ENCODE results near the gene HOXB13. TPM values are rescaled to one million over a fixed set of nuclear protein-coding genes. Genes with fewer than 3 reads are reported as not detected.

The HOXB13 gene
- total RNA-seq, 2 experiments from 2014 or later: not detected

DNA sequence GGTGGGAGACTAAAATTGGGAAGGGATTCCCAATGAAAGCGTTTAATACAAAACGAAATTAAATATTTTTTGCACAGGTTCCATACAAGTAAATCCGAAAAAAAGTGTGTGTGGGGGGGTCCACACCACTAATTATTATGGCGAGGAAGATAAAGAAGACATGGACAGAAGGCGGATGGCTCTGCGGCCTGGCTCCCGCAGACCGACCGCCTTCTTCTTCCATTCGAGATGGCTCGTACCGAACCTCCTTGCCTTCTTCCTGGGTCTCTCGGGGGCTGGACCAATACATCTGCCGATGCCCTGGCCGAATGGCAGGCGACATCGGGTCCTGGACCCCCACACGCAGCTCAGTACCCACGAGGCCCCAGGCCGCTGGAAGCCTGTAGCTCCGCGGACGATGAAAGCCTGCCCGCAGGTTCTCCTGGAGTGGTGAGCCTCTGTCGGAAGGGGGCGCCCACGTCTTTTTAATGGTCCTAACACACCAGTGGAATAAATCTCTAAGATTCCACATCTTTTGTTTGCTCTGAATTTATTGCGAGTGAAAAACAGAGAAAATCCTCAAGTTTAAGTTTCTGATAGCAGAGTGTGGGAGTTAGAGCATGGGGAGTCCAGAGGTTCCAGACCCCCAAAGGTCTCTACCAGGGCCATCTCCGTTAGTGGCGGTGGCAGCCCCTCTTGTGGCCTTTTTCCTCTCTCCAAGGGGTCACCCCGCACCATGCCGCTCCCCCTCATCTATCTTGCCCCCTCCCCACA is 4.1 kb downstream of the HOXB13 start:
- POLR2A ChIA-PET: interaction anchor here (0.8 to 1.2 kb wide), 4 partner anchors 92 to 160 kb away, joined by 3 to 4 read pairs (median 3); partner anchors contain the start of gene TTLL6
- no peaks in the 10 kb centered on the region for H3K9me3 Mint-ChIP-seq
- Histone ChIP-seq H3K9me3 (ENCODE audit: control insufficient read depth in 1 of 2, insufficient read depth in 1 of 2, low read length in 2 of 2) (peaks cover 0 to 74% of the 10 kb centered on the region in 2 experiments), H3K36me3 (ENCODE audit: insufficient read depth, low read length) (no peaks in the 10 kb centered on the region), H3K27me3 (ENCODE audit: control insufficient read depth in 1 of 2, insufficient read depth in 2 of 2, low read length in 2 of 2) (peaks cover 99 to 100% of the 10 kb centered on the region in 2 experiments), H3K27ac (ENCODE audit: low read depth in 1 of 2, low read length in 2 of 2) (no peak overlapping the region), H3K4me3 (ENCODE audit: low read length) (peak overlapping the region; percentile 11), H3K4me1 (ENCODE audit: insufficient read depth, low read length) (peaks cover 70% of the 10 kb centered on the region)
- peaks cover 100% of the 10 kb centered on the region for H3K27me3 Mint-ChIP-seq
- TF ChIP-seq CTCF (IDR thresholded peaks at IDR 0.05): peak; percentile 71
- ATAC-seq (ENCODE audit: poor library complexity) (peak; percentile 76), DNase-seq (peak; percentile 56 to 84 (median 74))
- peak overlapping the region; percentile 63 for H3K4me3 Mint-ChIP-seq
- H3K4me1 Mint-ChIP-seq (ENCODE audit: low read depth): peaks cover 50% of the 10 kb centered on the region
- no peaks in the 10 kb centered on the region for H3K36me3 Mint-ChIP-seq (ENCODE audit: low read depth)
- CTCF ChIA-PET: interaction anchor here (0.6 to 2.5 kb wide), 15 partner anchors 10 to 680 kb away, joined by 3 to 19 read pairs (median 4); partner anchors contain the start of gene TTLL6
- H3K27ac Mint-ChIP-seq: no peak overlapping the region
- intact Hi-C loops (cut with DNase I, micrococcal nuclease): loop anchor here (1.0 to 5.0 kb wide), 3 partner anchors 67 to 273 kb away; partner anchors contain the start of gene IGF2BP1 (in 1 of the 2)

GRCh38 chr17:48723423-48724250 is 4.9 kb downstream of the HOXB13 start:
- ChIA-PET CTCF (interaction anchor here (0.6 to 2.5 kb wide), 14 partner anchors 8 to 679 kb away, joined by 3 to 19 read pairs (median 4); no protein-coding TSS in a partner anchor), POLR2A (interaction anchor here (0.9 to 1.2 kb wide), 4 partner anchors 17 to 161 kb away, joined by 3 to 4 read pairs (median 3); partner anchors contain the start of gene TTLL6)
- Mint-ChIP-seq H3K36me3 (ENCODE audit: low read depth) (no peaks in the 10 kb centered on the region), H3K4me1 (ENCODE audit: low read depth) (peaks cover 52% of the 10 kb centered on the region), H3K9me3 (no peaks in the 10 kb centered on the region), H3K27ac (no peak overlapping the region), H3K4me3 (peak overlapping the region; percentile 5), H3K27me3 (peaks cover 100% of the 10 kb centered on the region)
- H3K4me1 ChIP-seq (ENCODE audit: insufficient read depth, low read length): peaks cover 70% of the 10 kb centered on the region
- no peak overlapping the region for H3K27ac ChIP-seq (ENCODE audit: low read depth in 1 of 2, low read length in 2 of 2)
- peak overlapping the region; percentile 11 for H3K4me3 ChIP-seq (ENCODE audit: low read length)
- peaks cover 0 to 74% of the 10 kb centered on the region in 2 experiments for H3K9me3 ChIP-seq (ENCODE audit: control insufficient read depth in 1 of 2, insufficient read depth in 1 of 2, low read length in 2 of 2)
- intact Hi-C loops (cut with DNase I, micrococcal nuclease): loop anchor here (1.0 to 5.0 kb wide), 3 partner anchors 68 to 274 kb away; partner anchors contain the start of gene IGF2BP1 (in 1 of the 2)
- peaks cover 99 to 100% of the 10 kb centered on the region in 2 experiments for H3K27me3 ChIP-seq (ENCODE audit: control insufficient read depth in 1 of 2, insufficient read depth in 2 of 2, low read length in 2 of 2)
- peak; percentile 27 for ATAC-seq (ENCODE audit: poor library complexity)
- no peaks in the 10 kb centered on the region for H3K36me3 ChIP-seq (ENCODE audit: insufficient read depth, low read length)
- DNase-seq: peak in 3 of 14 experiments; percentile 21 to 50 (median 34)
- TF ChIP-seq CTCF (IDR thresholded peaks at IDR 0.05): no peak

DNA sequence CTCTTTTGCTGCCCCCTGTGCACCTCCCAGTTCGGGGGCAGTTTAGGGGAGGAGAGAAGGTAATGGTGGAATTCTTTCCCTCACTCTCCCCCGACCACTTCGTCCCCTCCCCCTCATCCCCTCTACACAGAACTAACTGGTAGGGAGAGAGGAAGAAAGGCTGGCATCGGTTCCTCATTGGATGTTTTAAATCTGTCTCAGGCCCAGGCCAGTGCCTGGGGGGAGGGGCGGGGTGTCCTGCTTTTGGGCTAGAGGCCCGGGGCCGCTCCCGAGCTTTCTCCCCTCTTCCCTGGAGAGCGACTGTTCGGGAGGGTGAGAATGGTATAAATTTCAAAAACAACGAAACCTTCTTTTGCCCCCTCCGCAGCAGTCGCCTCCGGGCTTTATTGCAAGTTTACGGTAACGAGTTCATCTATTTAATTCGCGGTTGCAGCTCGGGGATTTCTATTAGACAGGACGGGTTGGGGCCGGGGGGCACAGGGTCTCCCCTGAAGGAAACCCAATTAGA is 5.6 kb downstream of the HOXB13 start, which contains the start of gene PRAC2:
PRAC2 (plus strand) TSS at position 271 of the 508 bp plus-strand sequence. CDS start 1,226 bp downstream, outside the sequence.
- CTCF ChIA-PET: interaction anchor here (0.9 to 1.1 kb wide), 2 partner anchors 8 to 679 kb away, joined by 3 read pairs; no protein-coding TSS in a partner anchor
- H3K4me1 ChIP-seq (ENCODE audit: insufficient read depth, low read length): peaks cover 69% of the 10 kb centered on the region
- H3K36me3 Mint-ChIP-seq (ENCODE audit: low read depth): no peaks in the 10 kb centered on the region
- peaks cover 100% of the 10 kb centered on the region for H3K27me3 Mint-ChIP-seq
- ATAC-seq (ENCODE audit: poor library complexity) (no peak), DNase-seq (no peak)
- H3K4me3 ChIP-seq (ENCODE audit: low read length): peak within 1 kb of the TSS; percentile 8
- H3K4me1 Mint-ChIP-seq (ENCODE audit: low read depth): peaks cover 55% of the 10 kb centered on the region
- POLR2A ChIA-PET: interaction anchor here (0.6 to 1.1 kb wide), 2 partner anchors 10 to 18 kb away, joined by 3 to 4 read pairs; no protein-coding TSS in a partner anchor
- H3K27ac ChIP-seq (ENCODE audit: low read depth in 1 of 2, low read length in 2 of 2): no peak within 1 kb of the TSS
- H3K9me3 ChIP-seq (ENCODE audit: control insufficient read depth in 1 of 2, insufficient read depth in 1 of 2, low read length in 2 of 2): peaks cover 0 to 72% of the 10 kb centered on the region in 2 experiments
- H3K36me3 ChIP-seq (ENCODE audit: insufficient read depth, low read length): no peaks in the 10 kb centered on the region
- H3K9me3 Mint-ChIP-seq: no peaks in the 10 kb centered on the region
- peaks cover 99 to 100% of the 10 kb centered on the region in 2 experiments for H3K27me3 ChIP-seq (ENCODE audit: control insufficient read depth in 1 of 2, insufficient read depth in 2 of 2, low read length in 2 of 2)
- peak within 1 kb of the TSS; percentile 5 for H3K4me3 Mint-ChIP-seq
- intact Hi-C loops (cut with DNase I, micrococcal nuclease): loop anchor here in 1 of 2 experiments (5.0 kb wide), 1 partner anchor 274 kb away; the partner anchor contains the start of gene IGF2BP1
- no peak within 1 kb of the TSS for H3K27ac Mint-ChIP-seq
- no peak for TF ChIP-seq CTCF (IDR thresholded peaks at IDR 0.05)
